Sigmoid colon (tissue), 7 donors: ENCODE data around the gene GOLGA3. TPM values are rescaled to one million over a fixed set of nuclear protein-coding genes. Genes with fewer than 3 reads are reported as not detected.
"Not testable (repeated sequence)": the region's sequence is repeated elsewhere in the genome, so short reads cannot be mapped to it uniquely, and the experiment has no call there.

Source experiments
- DNase-seq: peaks from one replicate; pipeline ENCODE4 v3.0.0-alpha.2; 2019
- H3K27ac ChIP-seq, 4 donors: fragments of 200-600 bp; sonication (generic); one replicate each; pipeline ENCODE4 v1.5.1; 2016 to 2019; ENCODE audit warnings: mild to moderate bottlenecking in 1 of 4
- H3K27me3 ChIP-seq, 3 donors: fragments of 200-600 bp; sonication (generic); one replicate each; pipeline ENCODE4 v1.5.1; 2019; ENCODE audit warnings: mild to moderate bottlenecking in 1 of 3
- H3K36me3 ChIP-seq, 4 donors: fragments of 200-600 bp; sonication (generic); one replicate each; pipeline ENCODE4 v1.5.1; 2016 to 2019
- H3K4me1 ChIP-seq, 4 donors: fragments of 200-600 bp; sonication (generic); one replicate each; pipeline ENCODE4 v1.5.1; 2017 to 2019
- H3K4me3 ChIP-seq, 4 donors: fragments of 200-600 bp; sonication (generic); one replicate each; pipeline ENCODE4 v1.5.1; 2017 to 2019; ENCODE audit warnings: mild to moderate bottlenecking in 2 of 4, moderate library complexity in 1 of 4
- H3K9me3 ChIP-seq, 4 donors: fragments of 200-600 bp in 3 of 4; sonication (generic) in 3 of 4; one replicate each; pipeline versions ENCODE4 v1.5.1 to v1.6.1; 2013 to 2019
- EP300 ChIP-seq, 4 donors: sonication (generic); formaldehyde crosslinking; IDR thresholded peaks; one replicate each; pipeline ENCODE4 v1.6.1; 2017; ENCODE audit warnings: antibody characterized with exemption in 4 of 4
- POLR2A ChIP-seq, 2 donors: fragments of 450-650 bp; IDR thresholded peaks; one replicate each; pipeline ENCODE4 v1.6.1; 2016; ENCODE audit warnings: antibody characterized with exemption in 2 of 2, mild to moderate bottlenecking in 2 of 2, moderate library complexity in 2 of 2
- POLR2AphosphoS5 ChIP-seq, 4 donors: sonication (generic); formaldehyde crosslinking; IDR thresholded peaks; one replicate each; pipeline ENCODE4 v1.6.1; 2017; ENCODE audit warnings: antibody characterized with exemption in 4 of 4
- WGBS, 2 donors: extraction: QIAGEN DNeasy Blood & Tissue Kit; methylation state at CpG; one replicate each; pipeline ENCODE4 v1.1.7; 2013; 5-methylcytosine and 5-hydroxymethylcytosine counted together
- intact Hi-C: fragments of 100-400 bp; cut with DNase I; formaldehyde crosslinking; loops from one replicate; pipeline ENCODE4 v1.15.1; 2023
- polyA plus RNA-seq, 3 donors: library from polyadenylated mRNA; stranded (reverse); fragments of 200-250 nt; gene quantifications; one replicate each; pipeline ENCODE4 v1.2.3, GENCODE V29; 2013
- total RNA-seq, 4 donors: library from RNA; depleted of rRNA; stranded (reverse); fragments of >200 nt; gene quantifications; one replicate each; pipeline ENCODE4 v1.1.0, GENCODE V29; 2016
- TF ChIP-seq, protein P1 (sequence below), 4 experiments: fragments of 450-650 bp in 3 of 4; fragments of 200-600 bp in 1 of 4; IDR thresholded peaks; one replicate each; pipeline ENCODE4 v1.5.1; 2016 to 2019; ENCODE audit warnings: antibody characterized with exemption in 4 of 4, mild to moderate bottlenecking in 3 of 4, moderate library complexity in 2 of 4
- donor health status: healthy with polysubstance abuse.
- donor health status: Bipolar disorder and iron deficiency.
- donor health status: healthy.

GOLGA3 gene
- total and polyA plus RNA-seq, 7 donors: 9.6 to 78.4 (median 45.7) TPM

DNA sequence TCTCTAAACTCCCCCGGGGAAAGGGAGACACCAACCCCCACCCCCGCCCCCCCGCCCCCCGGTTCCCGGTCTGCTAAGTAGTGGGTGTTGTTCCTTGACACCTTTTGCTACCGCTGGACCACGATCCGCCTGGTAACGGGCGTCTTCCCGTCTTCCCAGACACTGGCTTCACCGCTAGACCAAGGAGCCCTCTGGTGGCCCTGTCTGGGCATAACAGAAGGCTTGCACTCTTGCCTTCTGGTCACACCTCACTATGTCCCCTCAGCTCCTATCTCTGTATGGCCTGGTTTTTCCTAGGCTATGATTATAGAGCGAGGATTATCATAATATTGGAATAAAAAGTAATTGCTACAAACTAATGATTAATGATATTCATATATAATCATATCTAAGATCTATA, 19.3 kb downstream of the GOLGA3 start:
- H3K27me3 ChIP-seq, intact Hi-C loops, H3K9me3 ChIP-seq, H3K4me1 ChIP-seq, DNase-seq, H3K27ac ChIP-seq, H3K4me3 ChIP-seq: not testable (repeated sequence)
- WGBS, 2 donors: 82 to 83% methylated on average over 13 of the region's 13 CpGs
- peaks cover 30 to 87% (median 60%) of the 10 kb centered on the region in 4 donors for H3K36me3 ChIP-seq
- TF ChIP-seq, protein P1, sequence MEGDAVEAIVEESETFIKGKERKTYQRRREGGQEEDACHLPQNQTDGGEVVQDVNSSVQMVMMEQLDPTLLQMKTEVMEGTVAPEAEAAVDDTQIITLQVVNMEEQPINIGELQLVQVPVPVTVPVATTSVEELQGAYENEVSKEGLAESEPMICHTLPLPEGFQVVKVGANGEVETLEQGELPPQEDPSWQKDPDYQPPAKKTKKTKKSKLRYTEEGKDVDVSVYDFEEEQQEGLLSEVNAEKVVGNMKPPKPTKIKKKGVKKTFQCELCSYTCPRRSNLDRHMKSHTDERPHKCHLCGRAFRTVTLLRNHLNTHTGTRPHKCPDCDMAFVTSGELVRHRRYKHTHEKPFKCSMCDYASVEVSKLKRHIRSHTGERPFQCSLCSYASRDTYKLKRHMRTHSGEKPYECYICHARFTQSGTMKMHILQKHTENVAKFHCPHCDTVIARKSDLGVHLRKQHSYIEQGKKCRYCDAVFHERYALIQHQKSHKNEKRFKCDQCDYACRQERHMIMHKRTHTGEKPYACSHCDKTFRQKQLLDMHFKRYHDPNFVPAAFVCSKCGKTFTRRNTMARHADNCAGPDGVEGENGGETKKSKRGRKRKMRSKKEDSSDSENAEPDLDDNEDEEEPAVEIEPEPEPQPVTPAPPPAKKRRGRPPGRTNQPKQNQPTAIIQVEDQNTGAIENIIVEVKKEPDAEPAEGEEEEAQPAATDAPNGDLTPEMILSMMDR (IDR thresholded peaks at IDR 0.05): peak in 2 of 4 experiments; percentile 7 to 12

GRCh38 chr12:132807295-132808092, 21.2 kb downstream of the GOLGA3 start:
- Histone ChIP-seq H3K4me1 (no peaks in the 10 kb centered on the region), H3K27ac (no peak overlapping the region), H3K36me3 (peaks cover 31 to 88% (median 60%) of the 10 kb centered on the region in 4 donors), H3K27me3 (no peaks in the 10 kb centered on the region), H3K9me3 (no peaks in the 10 kb centered on the region), H3K4me3 (no peak overlapping the region)
- no peak for DNase-seq
- 83 to 86% methylated on average over 25 of the region's 25 CpGs for WGBS, 2 donors
- TF ChIP-seq POLR2A (IDR thresholded peaks at IDR 0.05) (no peak), EP300 (IDR thresholded peaks at IDR 0.05) (no peak), POLR2AphosphoS5 (IDR thresholded peaks at IDR 0.05) (no peak)
- TF ChIP-seq, protein P1 (IDR thresholded peaks at IDR 0.05): no peak
- intact Hi-C loops: no loop called here

DNA sequence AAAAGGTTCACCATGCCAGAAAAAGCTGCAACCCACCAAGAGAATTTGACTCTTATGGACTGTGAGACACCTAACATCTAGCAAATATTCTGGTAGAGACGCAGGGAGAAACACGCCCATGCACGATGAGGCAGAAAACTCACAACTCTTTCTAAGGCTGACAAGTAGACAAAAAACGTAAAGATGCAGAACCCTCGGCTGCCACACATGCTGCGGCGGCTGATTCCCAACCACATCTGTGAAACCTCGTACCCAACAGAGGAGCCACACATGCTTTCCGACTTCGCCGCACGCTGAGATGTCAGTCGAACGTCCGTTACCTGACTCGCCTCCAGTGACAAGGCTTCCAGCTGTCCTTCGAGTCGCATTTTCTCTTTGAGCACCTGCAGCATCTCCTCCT, 21.8 kb downstream of the GOLGA3 start:
- intact Hi-C loops: no loop called here
- Histone ChIP-seq H3K4me3 (no peak overlapping the region), H3K36me3 (peaks cover 32 to 88% (median 59%) of the 10 kb centered on the region in 4 donors), H3K27me3 (no peaks in the 10 kb centered on the region), H3K27ac (no peak overlapping the region), H3K4me1 (no peaks in the 10 kb centered on the region), H3K9me3 (no peaks in the 10 kb centered on the region)
- TF ChIP-seq POLR2A (IDR thresholded peaks at IDR 0.05) (no peak), EP300 (IDR thresholded peaks at IDR 0.05) (no peak)
- WGBS, 2 donors: 82 to 94% methylated on average over 18 of the region's 18 CpGs
- no peak for DNase-seq

- intact Hi-C loops: no loop called here
- peaks cover 38 to 90% (median 67%) of the 10 kb centered on the region in 4 donors for H3K36me3 ChIP-seq
- WGBS, 2 donors: 43 to 73% methylated on average over 16 of the region's 16 CpGs
These were observed 24.2 kb downstream of the GOLGA3 start for GRCh38 chr12:132804426-132804861.

GRCh38 chr12:132803888-132804287, 24.8 kb downstream of the GOLGA3 start:
- TF ChIP-seq POLR2A (IDR thresholded peaks at IDR 0.05) (no peak), POLR2AphosphoS5 (IDR thresholded peaks at IDR 0.05) (no peak), EP300 (IDR thresholded peaks at IDR 0.05) (no peak)
- TF ChIP-seq, protein P1 (IDR thresholded peaks at IDR 0.05): no peak
- WGBS, 2 donors: 91 to 94% methylated on average over 15 of the region's 15 CpGs
- peaks cover 41 to 96% (median 72%) of the 10 kb centered on the region in 4 donors for H3K36me3 ChIP-seq
- no peaks in the 10 kb centered on the region for H3K4me1 ChIP-seq
- H3K27ac ChIP-seq: no peak overlapping the region
- no peak for DNase-seq
- no peak overlapping the region for H3K4me3 ChIP-seq
- H3K27me3 ChIP-seq: no peaks in the 10 kb centered on the region
- intact Hi-C loops: no loop called here
- no peaks in the 10 kb centered on the region for H3K9me3 ChIP-seq

More at GRCh38 chr12:132804426-132804861, 24.2 kb downstream of the GOLGA3 start:
- TF ChIP-seq POLR2A (IDR thresholded peaks at IDR 0.05): no peak
- no peak for TF ChIP-seq POLR2AphosphoS5 (IDR thresholded peaks at IDR 0.05)
- TF ChIP-seq, protein P1 (IDR thresholded peaks at IDR 0.05): no peak
- no peak for TF ChIP-seq EP300 (IDR thresholded peaks at IDR 0.05)
- no peak overlapping the region for H3K4me3 ChIP-seq
- no peak for DNase-seq
- H3K27ac ChIP-seq: no peak overlapping the region
- H3K27me3 ChIP-seq: no peaks in the 10 kb centered on the region
- no peaks in the 10 kb centered on the region for H3K4me1 ChIP-seq
- H3K9me3 ChIP-seq: no peaks in the 10 kb centered on the region
